ENCODE measurements around the gene EHD1.

GRCh38 chr11:64916775-64917662 is 38.6 kb upstream of the EHD1 start, which contains the start of gene ATG2A:
- TF ChIP-seq EZH2 (IDR thresholded peaks at IDR 0.05) (no peak), CTCF (IDR thresholded peaks at IDR 0.05) (no peak), EZH2phosphoT487 (IDR thresholded peaks at IDR 0.05) (no peak)

Data from neural progenitor cell (in vitro differentiated cells).